ENCODE data around the gene GDPD5. TPM values are rescaled to one million over a fixed set of nuclear protein-coding genes. Genes with fewer than 3 reads are reported as not detected.

GDPD5 gene
- total and polyA plus RNA-seq, 9 of the 15 experiments (the other 6 are each of a cell fraction or from before 2014, with no cell fraction given), result 0.32 to 27.3 (median 8.0) TPM

- TF ChIP-seq TSC22D4 (tag; IDR thresholded peaks at IDR 0.05) (no peak), HNRNPH1 (optimal IDR thresholded peaks at IDR 0.05; ENCODE audit: low read depth, low read length) (no peak), HDAC2 (IDR thresholded peaks at IDR 0.05) (peak; percentile 98), ZNF586 (CRISPR knock-in tag; conservative IDR thresholded peaks at IDR 0.05) (no peak), SMAD1 (IDR thresholded peaks at IDR 0.05; ENCODE audit: low read depth, low read length, partially characterized antibody) (no peak), MYC (IDR thresholded peaks at IDR 0.05; ENCODE audit: low read depth, low read length) (peak; percentile 25; the same call in 1 of the 2 replicates), MYC (CRISPR knock-in tag; IDR thresholded peaks at IDR 0.05; ENCODE audit: borderline replicate concordance, low read depth) (no peak), POLR2A (conservative IDR thresholded peaks at IDR 0.05) (0 out of 2 replicates have a peak, but pooled peaks have one; percentile 41), MIER1 (IDR thresholded peaks at IDR 0.05; ENCODE audit: low read depth) (peak; percentile 50; the same call in 1 of the 2 replicates), ZNF121 (CRISPR knock-in tag; conservative IDR thresholded peaks at IDR 0.05) (no peak), ARID1B (IDR thresholded peaks at IDR 0.05) (peak; percentile 52; the same call in 1 of the 2 replicates), RAD21 (CRISPR knock-in tag; conservative IDR thresholded peaks at IDR 0.05 in 1 of 2, IDR thresholded peaks at IDR 0.05 in 1 of 2) (no peak), HMGN3 (IDR thresholded peaks at IDR 0.05; ENCODE audit: borderline replicate concordance, extremely low read depth, insufficient read length, low read depth, low read length) (no peak), CBX1 (IDR thresholded peaks at IDR 0.05; ENCODE audit: low read depth) (peak; percentile 90), SP2 (IDR thresholded peaks at IDR 0.05; ENCODE audit: extremely low read depth, low read depth, low read length, poor library complexity, severe bottlenecking) (no peak), CREM (IDR thresholded peaks at IDR 0.05; ENCODE audit: low read depth) (no peak), ZNF143 (CRISPR knock-in tag; IDR thresholded peaks at IDR 0.05) (no peak), HDAC1 (IDR thresholded peaks at IDR 0.05) (peak; percentile 45 to 68; a peak in 3 of 4 replicates), NR2C1 (IDR thresholded peaks at IDR 0.05) (no peak), NR2C1 (tag; IDR thresholded peaks at IDR 0.05) (peak; percentile 28; the same call in 1 of the 2 replicates), SMARCE1 (IDR thresholded peaks at IDR 0.05) (no peak; the same call in none of the 2 replicates), ZNF561 (CRISPR knock-in tag; conservative IDR thresholded peaks at IDR 0.05) (no peak), ZNF174 (CRISPR knock-in tag; IDR thresholded peaks at IDR 0.05) (no peak), TCFL5 (CRISPR knock-in tag; conservative IDR thresholded peaks at IDR 0.05) (no peak), NFRKB (IDR thresholded peaks at IDR 0.05; ENCODE audit: low read depth) (peak; percentile 63)
- TF ChIP-seq, protein P1, sequence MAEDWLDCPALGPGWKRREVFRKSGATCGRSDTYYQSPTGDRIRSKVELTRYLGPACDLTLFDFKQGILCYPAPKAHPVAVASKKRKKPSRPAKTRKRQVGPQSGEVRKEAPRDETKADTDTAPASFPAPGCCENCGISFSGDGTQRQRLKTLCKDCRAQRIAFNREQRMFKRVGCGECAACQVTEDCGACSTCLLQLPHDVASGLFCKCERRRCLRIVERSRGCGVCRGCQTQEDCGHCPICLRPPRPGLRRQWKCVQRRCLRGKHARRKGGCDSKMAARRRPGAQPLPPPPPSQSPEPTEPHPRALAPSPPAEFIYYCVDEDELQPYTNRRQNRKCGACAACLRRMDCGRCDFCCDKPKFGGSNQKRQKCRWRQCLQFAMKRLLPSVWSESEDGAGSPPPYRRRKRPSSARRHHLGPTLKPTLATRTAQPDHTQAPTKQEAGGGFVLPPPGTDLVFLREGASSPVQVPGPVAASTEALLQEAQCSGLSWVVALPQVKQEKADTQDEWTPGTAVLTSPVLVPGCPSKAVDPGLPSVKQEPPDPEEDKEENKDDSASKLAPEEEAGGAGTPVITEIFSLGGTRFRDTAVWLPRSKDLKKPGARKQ (CRISPR knock-in tag; IDR thresholded peaks at IDR 0.05), result no peak
- TF ChIP-seq, protein P2, sequence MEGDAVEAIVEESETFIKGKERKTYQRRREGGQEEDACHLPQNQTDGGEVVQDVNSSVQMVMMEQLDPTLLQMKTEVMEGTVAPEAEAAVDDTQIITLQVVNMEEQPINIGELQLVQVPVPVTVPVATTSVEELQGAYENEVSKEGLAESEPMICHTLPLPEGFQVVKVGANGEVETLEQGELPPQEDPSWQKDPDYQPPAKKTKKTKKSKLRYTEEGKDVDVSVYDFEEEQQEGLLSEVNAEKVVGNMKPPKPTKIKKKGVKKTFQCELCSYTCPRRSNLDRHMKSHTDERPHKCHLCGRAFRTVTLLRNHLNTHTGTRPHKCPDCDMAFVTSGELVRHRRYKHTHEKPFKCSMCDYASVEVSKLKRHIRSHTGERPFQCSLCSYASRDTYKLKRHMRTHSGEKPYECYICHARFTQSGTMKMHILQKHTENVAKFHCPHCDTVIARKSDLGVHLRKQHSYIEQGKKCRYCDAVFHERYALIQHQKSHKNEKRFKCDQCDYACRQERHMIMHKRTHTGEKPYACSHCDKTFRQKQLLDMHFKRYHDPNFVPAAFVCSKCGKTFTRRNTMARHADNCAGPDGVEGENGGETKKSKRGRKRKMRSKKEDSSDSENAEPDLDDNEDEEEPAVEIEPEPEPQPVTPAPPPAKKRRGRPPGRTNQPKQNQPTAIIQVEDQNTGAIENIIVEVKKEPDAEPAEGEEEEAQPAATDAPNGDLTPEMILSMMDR (IDR thresholded peaks at IDR 0.05 in 2 of 3, conservative IDR thresholded peaks at IDR 0.05 in 1 of 3; ENCODE audit: insufficient read depth in 2 of 3, low read depth in 1 of 3, low read length in 3 of 3), result no peak
Observed at GRCh38 chr11:75558939-75559843, 33.5 kb upstream of the GDPD5 start (continued).
